ENCODE data around the gene TMBIM6.
"Not testable (repeated sequence)": the region's sequence is repeated elsewhere in the genome, so short reads cannot be mapped to it uniquely, and the experiment has no call there.

TMBIM6 gene

DNA sequence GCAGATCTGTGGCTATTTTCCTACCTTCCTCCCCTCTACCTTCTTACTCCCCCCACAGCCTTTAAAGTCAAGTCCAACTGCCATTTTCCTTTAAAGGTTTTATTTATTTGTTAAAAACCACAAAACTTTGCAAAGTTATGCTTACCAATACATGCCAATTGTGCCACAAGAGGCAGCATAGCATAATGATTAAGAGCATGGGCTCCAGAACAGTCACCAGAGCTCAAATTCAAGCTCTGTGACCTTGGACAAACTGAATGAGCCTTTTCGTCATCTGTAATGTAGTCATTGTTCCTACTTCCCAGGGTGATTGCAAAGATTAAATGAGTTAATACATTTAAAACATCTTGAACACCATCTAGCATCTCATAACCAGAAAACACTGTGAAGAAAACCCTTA, 21.1 kb upstream of the TMBIM6 start:
- DNase-seq (ENCODE audit: low read depth), result no peak
- no peak overlapping the region for H3K4me3 ChIP-seq (ENCODE audit: low read depth, low read length)

DNA sequence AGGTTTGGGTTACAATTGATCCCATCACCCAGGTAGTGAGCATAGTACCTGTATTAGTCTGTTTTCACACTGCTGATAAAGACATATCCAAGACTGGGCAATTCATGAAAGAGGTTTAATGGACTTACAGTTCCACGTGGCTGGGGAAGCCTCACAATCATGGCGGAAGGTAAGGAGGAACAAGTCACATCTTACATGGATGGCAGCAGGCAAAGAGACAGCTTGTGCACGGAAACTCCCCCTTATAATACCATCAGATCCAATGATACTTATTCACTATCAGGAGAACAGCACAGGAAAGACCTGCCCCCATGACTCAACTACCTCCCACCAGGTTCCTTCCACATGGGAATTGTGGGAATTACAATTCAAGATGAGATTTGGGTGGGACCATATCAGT, 20.0 kb upstream of the TMBIM6 start:
- H3K4me3 ChIP-seq (ENCODE audit: low read depth, low read length); DNase-seq (ENCODE audit: low read depth): not testable (repeated sequence)

DNA sequence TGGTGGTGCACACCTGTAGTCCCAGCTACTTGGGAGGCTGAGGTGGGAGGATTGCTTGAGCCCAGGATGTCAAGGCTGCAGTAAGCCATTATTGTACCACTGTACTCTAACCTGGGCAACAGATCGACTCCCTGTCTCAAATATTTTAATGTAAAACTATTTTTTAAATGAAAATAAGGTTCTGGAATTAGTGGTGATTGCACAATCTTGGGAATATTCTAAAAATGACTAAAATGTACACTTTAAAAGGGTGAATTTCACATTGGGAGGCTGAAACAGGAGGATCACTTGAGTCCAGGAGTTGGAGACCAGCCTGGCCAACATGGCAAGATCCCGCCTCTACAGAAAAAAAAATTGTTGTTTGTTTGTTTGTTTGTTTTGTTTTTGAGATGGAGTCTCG, 12.9 kb upstream of the TMBIM6 start:
- H3K4me3 ChIP-seq (ENCODE audit: low read depth, low read length), result no peak overlapping the region
- DNase-seq (ENCODE audit: low read depth), result no peak

DNA sequence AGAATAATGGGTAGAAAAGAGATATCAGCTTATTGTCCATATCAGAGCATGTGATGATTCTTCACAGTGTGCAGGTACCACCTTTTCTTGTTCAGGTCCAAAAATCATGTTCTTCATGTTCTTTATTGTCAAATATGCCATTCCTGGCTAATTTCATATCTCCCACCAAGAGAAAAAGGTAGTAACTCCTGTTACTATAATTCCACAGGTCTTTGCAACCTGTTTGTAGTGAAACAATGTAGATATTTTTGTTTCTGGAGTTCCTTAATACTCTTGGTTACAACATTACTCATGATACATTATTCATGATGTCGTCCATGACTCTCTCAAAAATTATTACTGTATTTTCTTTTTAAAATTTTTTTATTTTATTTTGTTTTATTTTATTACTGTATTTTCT, 11.3 kb upstream of the TMBIM6 start:
- H3K4me3 ChIP-seq (ENCODE audit: low read depth, low read length), result no peak overlapping the region
- no peak for DNase-seq (ENCODE audit: low read depth)

DNA sequence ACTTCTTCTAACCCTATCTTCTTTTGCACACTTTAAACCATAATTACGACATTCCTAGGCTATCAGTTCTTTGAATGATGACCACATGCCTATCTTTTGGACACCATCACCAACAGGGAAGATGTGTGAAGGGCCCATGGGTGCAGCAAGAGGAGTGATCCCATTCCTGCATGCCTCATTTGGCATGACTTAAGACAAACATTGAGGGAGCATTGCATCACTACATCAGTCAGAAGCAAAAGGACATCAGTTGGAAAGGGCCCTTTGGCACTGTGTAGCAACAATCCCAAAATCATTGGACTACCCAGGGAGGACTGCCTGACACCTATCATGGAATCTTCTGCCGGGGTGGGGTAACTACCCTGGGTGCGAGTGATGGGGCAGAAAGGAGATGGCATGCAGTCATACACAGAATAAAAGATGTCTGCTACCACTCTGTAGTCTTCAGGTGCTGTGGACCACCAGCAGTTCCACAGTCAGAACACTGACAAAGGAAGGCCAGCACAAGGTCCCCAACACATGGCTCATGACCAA, 10.7 kb upstream of the TMBIM6 start:
- no peak for DNase-seq (ENCODE audit: low read depth)

DNA sequence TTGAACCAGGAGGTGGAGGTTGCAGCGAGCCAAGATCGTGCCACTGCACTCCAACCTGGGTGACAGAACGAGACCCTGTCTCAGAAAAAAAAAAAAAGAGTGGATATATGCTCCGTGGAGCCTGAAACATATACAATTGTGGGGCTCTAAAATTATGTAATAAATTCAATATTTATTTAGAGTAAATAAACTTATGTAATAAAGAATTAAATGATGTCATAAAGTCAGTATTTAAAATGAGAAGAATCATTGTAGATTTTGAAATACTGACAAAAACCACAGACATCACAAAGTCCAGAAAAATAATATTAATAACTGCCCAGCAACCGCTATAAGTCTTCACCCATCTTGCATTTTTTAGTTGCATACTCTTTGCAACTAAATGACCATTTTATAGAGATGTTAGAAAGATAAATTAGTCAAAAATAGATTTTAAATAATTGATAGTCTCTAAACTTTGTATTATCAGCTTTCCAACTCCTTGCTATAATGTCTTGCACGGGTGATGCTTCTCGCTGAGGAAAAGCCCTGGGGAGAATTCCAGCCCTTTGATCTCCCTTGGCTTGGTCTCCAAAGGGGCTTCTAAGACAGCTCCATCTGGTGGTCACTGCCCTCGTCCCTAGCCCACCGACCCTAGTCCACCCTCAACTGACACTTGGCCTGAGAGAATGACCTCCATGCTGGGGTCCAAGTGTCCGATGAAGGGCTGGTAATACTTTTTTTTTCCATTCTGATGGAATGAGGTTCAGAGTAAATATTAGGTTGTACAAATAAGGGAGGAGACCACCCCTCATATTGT, 7.9 kb upstream of the TMBIM6 start:
- DNase-seq (ENCODE audit: low read depth), result no peak
- no peak overlapping the region for H3K4me3 ChIP-seq (ENCODE audit: low read depth, low read length)

More for the DNA sequence above, 10.7 kb upstream of the TMBIM6 start:
- no peak overlapping the region for H3K4me3 ChIP-seq (ENCODE audit: low read depth, low read length)

DNA sequence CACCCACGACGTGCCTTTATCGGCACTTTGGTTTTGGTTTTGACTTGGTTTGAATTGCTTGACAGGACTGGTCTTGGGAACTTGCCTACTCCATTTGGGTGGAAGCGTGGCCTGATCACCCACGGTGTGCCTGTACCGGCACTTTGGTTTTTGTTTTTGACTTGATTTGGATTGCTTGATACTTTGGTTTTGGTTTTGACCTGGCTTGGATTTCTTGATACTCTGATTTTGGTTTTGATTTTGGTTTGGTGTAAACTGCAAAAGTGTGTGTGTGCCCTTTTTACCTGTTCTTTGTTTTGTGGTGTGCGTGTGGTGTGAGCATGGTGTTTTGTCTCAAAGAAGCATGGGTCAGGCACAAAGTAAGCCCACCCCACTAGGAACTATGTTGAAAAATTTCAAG, 6.5 kb upstream of the TMBIM6 start:
- H3K4me3 ChIP-seq (ENCODE audit: low read depth, low read length); DNase-seq (ENCODE audit: low read depth): not testable (repeated sequence)

DNA sequence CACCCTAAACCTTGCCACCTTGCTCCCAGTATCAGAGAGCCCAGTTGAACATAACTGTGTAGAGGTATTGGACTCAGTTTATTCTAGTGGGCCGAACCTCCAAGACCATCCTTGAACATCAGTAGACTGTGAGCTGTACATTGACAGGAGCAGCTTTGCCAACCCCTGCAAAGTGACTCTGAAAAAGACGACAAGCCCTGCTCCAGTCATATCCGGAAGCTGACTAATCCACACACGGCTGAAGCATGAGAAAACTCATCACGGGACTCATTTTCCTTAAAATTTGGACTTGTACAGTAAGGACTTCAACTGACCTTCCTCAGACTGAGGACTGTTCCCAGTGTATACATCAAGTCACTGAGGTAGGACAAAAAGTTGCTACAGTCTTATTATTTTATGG, 2.6 kb upstream of the TMBIM6 start:
- DNase-seq (ENCODE audit: low read depth); H3K4me3 ChIP-seq (ENCODE audit: low read depth, low read length): not testable (repeated sequence)

DNA sequence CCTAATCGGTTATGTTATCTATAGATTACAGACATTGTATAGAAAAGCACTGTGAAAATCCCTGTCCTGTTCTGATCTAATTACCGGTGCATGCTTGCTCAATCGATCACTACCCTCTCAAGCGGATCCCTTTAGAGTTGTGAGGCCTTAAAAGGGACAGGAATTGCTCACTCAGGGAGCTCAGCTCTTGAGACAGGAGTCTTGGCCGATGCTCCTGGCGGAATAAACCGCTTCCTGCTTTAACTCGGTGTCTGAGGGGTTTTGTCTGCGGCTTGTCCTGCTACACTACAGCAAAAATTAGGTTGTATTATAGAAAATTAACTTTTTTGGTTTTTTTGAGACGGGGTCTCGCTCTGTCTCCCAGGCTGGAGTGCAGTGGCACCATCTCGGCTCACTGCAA, 1.1 kb upstream of the TMBIM6 start:
- H3K4me3 ChIP-seq (ENCODE audit: low read depth, low read length); DNase-seq (ENCODE audit: low read depth): not testable (repeated sequence)

DNA sequence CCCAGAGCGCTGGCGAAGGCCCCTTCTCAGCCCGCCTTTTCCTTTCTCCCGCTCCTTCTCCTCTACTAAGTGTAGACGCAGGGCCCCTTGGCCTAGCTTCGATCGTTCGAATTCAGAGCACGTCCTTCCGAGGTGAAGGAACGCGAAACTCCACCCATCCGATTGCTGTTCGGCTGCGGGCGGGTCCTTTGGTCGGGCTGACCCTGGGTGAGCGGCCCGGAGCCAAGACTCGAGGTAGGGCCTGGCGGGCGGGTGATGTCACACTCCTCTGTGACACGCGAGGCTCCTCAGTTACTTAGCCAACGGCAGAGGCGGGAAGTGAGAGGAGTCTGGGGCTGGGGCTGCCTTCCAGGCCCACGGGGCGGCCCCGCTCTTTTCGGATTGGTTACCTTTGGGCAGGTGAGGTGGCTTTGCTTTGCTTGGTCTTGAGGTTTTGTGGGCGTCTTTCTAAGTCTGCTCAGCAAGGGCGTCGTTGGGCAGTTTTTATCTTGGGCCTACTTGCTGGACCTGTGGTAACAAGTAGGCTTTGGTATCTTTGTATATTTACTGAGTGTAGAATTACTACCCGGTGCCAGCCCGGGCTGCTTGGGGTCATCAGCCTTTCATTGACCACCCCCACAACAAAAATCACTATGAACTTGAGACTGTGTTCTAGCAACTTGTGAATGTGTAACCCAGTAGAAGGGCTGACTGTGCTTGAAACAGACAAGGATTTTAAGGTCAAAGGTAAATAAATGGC, 694 bp downstream of the TMBIM6 start:
- peak; percentile 57 for DNase-seq (ENCODE audit: low read depth)
- peak overlapping the region; percentile 87 for H3K4me3 ChIP-seq (ENCODE audit: low read depth, low read length)

DNA sequence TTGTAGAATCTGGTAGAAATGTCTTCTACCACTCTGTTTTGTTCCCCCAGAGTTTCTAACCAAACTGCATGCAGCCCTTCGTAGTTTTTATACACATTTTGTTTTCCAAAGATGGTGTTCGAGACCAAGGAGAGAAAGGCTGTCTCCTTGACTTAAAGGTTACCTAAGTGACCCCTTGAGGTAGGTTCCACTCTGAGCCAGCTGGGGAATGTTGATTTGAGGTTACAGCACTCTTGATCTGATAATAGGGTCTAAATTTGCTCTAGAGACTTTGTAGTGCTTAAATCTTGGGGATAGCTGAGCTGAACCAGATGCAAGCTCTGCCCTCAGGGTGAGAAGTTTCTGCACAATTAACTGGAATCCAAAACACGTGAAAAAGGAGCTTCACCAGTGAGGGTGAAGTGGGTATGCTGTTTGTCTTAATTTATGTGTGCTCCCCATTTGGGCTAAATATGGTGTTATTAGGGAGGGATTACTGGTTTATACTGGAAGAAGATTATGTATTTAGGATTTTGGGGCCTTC, 3.1 kb downstream of the TMBIM6 start:
- H3K4me3 ChIP-seq (ENCODE audit: low read depth, low read length), result no peak overlapping the region
- no peak for DNase-seq (ENCODE audit: low read depth)

DNA sequence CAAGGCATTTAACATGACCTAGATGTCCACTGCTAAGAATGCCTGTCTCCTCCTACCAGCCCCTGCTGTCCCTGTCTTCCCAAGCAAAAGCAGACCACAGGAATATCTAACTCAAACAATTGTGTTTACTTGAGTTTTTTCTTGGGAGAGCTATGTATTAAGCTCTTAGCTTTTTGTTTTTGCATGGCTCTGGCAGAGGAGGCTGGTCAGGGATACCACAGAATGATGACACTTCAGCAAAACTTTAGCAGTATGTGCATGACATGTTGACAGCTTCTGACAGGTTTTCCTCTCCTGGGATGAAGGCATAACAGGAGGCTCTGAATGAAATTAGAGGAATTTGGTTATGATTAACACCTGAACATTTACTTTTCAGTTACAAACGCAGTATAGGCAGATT, 6.9 kb downstream of the TMBIM6 start:
- no peak for DNase-seq (ENCODE audit: low read depth)
- H3K4me3 ChIP-seq (ENCODE audit: low read depth, low read length), result no peak overlapping the region

DNA sequence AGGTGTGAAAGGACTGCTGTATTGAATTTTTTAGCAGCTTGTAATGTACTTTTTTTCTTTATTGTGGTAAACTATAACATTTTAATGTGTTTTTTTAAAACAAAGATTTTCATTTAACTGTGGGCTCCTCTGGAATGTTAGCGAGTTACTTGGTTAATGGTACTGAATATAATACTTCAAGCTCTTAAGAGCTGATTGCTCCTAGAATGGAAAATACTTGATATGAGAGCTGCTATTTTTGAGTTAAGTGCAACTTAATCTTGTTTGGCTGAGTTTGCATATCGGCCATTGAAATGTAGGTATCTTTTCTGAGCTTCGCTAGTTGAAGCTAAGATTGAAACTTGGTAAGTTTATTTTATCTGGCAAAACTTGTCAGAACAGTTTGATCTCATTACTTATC, 7.4 kb downstream of the TMBIM6 start:
- H3K4me3 ChIP-seq (ENCODE audit: low read depth, low read length), result no peak overlapping the region
- DNase-seq (ENCODE audit: low read depth), result no peak

DNA sequence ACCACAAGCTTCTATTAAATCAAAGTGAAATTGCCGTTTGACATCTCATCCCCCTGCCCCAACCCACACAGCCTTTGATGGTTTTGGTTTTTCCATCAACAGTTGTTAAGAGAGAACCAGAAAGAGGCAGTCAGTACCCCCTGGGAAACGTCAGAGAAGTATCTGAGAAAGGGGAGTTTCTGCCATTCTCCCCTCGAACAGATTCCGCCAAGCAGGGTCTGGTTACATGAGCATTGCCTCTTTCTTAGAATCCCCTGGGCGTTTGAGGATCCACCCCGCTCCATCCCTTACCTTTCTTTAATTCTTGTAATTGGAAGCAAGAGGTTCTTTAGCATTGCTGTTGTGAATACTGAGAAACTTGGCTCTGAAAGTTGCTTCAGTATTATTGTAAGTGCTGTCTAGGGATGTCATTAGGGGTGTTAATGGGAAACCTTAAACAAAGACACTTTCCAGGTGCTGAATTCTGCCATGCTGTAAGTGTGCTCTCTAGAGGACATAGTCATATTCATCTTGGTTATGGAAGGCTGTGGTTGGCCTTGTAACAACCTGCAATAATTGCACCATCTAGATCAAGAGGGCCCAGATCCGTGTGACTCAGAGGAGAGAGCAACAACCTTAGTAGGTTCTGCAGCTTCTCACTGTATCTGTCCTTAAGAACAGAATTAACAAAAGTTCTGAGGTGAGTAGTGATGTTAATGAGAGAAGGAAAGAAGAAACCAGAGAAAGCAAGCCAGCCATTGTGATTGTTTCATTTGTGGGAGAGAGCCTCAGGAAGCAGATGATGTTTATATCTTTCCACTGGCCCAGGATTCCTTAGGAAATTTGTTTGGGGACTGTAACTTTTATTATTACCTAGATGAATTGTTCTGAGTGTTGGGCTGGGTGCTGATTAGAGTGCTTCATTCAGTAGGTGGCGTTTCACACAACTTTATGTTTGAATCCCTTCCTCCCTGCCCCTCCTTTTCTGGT, 9.0 kb downstream of the TMBIM6 start:
- H3K4me3 ChIP-seq (ENCODE audit: low read depth, low read length), result no peak overlapping the region
- DNase-seq (ENCODE audit: low read depth), result peak; percentile 50

DNA sequence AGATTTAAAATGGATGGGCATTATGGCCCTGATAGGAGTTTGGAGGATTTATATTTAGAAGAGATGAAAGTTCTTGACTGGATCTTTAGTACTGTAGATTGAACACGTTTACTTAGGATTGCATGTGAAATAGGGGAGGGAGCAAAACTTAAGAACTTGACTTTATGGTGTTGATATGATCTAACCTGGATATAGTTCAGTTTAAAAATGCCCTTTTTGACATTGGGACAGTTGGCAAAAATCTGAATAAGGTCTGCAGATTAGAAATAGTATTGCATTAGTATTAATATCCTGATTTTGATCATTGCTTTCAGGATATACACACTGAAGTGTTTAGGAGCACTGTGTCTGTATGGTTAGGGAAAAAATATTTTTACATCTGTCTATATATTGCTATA, 9.6 kb downstream of the TMBIM6 start:
- DNase-seq (ENCODE audit: low read depth), result no peak
- H3K4me3 ChIP-seq (ENCODE audit: low read depth, low read length), result no peak overlapping the region

DNA sequence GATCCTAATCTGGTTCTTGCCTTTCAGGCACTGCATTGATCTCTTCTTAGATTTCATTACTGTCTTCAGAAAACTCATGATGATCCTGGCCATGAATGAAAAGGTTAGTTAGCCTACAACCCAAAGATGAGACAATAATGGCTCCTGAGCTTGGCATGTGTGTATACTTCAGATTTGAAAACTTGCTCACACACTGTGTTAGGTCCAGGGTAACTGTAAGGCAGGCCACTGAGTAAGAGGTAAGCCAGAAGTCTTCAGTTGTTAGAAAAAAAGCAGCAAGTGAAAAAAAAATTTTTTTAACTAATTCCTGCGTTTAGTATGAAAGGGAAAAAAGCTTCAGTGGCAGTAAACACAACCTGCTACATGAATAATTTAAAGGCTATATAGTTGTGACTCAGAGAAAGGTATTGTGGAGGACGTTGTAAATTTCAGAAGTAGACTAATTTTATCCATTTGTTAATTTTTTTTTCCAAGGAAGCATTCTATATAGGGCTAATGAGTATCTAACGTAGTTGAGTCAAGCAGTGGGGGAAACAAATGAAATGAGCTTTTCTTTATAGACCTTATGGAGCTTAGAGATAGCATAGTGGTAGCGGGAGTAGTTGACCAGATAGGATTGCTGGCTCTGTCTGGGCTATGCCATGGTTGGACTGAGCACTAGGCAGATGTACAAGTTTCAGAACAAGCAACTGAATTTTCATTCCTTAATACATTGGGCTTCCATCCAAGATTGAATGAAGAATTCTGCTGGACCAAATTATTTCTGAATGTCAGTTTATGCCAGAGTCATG, 20.5 kb downstream of the TMBIM6 start:
- DNase-seq (ENCODE audit: low read depth), result no peak
- no peak overlapping the region for H3K4me3 ChIP-seq (ENCODE audit: low read depth, low read length)

DNA sequence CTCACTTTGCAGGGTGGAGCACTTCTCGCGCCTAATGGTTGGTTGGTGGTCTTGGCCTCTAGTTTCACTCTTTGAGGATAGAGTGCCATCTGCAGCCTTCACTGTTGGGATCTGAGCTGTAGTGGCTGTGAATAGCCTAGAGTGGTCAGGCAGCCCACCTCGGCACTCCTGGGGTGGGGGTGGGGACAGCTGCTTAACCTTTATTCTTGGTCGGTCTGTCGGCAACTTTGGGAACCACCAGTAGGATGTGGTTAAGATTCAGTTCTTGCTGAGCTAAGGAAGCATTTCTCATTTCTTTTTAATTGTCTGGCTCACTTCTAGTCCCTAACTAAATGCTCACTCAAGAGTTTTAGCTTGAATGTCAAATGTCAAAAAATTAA, 21.1 kb downstream of the TMBIM6 start:
- no peak overlapping the region for H3K4me3 ChIP-seq (ENCODE audit: low read depth, low read length)
- no peak for DNase-seq (ENCODE audit: low read depth)

DNA sequence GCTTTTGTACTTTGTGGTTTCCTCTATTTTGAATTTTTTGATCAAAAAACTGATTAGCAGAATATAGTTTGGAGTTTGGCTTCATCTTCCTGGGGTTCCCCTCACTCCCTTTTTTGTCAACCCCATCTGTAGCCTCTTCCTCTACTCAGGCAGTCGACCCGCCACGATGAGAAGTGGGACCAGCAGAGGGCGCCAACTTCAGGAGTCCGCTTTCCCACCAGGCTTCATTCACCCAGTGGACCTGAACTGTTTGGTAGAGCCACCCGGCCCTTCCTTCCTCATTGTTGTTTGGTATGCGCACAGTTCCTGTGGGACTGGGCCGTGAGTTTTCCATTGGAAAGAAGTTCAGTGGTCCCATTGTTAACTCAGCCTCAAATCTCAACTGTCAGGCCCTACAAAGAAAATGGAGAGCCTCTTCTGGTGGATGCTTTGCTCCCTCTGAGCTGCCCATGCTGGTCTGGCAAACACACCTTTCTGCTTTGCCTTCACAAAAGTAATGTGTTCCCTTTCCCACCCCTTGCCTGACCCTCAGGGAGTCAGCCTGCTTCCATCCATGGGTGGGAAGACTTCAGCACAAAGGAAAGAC, 21.7 kb downstream of the TMBIM6 start:
- no peak overlapping the region for H3K4me3 ChIP-seq (ENCODE audit: low read depth, low read length)
- DNase-seq (ENCODE audit: low read depth), result no peak

All from skeletal muscle cell (primary cell).